ENCODE data around the gene METTL21A. TPM values are rescaled to one million over a fixed set of nuclear protein-coding genes. Genes with fewer than 3 reads are reported as not detected.
"Not testable (repeated sequence)": the region's sequence is repeated elsewhere in the genome, so short reads cannot be mapped to it uniquely, and the experiment has no call there.

METTL21A gene
- polyA plus RNA-seq (2013, experiment 1 of 2; ENCODE audit: insufficient read length) = 12.9 TPM
- 12.4 TPM for polyA plus RNA-seq (2013, experiment 2 of 2; ENCODE audit: insufficient read length)

DNA sequence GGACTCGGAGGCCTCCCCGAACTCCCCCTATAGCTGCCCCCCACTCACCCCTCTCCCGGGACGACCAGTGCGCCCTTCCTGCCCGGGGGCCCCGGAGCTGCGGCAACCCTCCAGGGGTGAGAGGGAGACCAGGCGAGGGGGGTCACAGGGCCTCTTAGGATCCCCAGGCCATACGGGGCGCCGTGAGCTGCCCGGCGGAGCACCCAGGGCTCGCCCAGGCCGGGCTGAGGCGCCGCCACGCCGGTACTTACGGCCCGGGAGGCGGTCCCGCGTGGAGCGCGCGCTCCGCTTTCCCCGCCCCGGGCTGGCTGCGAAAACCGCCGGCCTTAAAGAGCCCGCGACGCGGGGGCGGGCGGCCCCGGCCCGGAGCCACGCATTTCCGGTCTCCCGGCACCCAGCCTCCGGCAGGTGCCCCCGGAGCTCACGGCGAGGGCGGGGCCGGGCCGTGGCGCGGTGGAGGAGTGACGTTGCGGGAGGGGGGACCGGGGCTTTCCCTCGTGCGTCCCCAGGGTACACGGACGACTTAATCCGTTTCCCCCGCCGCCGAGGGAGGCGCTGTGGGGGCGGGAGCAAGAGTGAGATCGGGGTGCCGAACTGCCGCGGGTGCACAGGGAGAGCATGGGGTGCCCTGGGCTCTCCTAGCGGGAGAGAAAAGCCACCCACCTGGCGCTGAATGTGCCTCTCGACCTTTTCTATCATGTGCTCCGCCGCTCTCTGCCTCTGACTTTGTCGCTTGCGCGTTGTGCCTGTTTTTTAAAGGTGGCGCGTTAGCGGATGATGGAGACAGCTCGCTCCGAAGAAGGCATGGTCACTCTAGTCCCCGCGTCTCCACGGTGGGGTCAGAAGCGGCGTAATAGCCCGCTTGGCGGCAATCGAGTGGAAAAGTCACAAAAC lies at the start of gene METTL21A:
Gene METTL21A (minus strand): TSS at position 381 of the 894 bp plus-strand sequence. CDS start 1,019 bp downstream, outside the sequence.
- DNase-seq = peak; percentile 84

GRCh38 chr2:207674826-207675225 lies 49.6 kb upstream of the METTL21A start:
- no peak for DNase-seq

DNA sequence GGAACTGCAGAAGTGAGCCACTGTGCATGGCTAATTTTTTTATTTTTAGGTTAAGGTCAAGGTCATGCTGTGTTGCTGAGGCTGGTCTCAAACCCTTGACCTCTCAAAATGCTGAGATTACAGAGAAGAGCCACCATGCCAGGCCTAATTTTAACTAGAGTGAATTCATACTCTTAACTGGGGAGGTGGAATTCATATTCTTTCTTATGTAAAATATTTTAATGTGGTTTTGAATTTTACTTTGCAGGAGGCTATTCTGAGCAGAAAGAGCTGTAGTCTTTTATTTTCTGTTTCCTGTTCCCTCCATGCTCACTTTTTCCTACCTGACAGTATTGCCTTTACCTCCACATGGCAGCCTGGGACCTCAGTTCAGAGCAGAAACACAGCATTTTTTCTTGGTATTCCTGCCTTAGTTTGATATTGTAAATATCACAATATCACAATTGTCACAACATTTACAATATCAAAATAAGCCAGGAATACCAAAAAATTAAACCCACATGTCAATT lies 49.1 kb upstream of the METTL21A start:
- DNase-seq = no peak

DNA sequence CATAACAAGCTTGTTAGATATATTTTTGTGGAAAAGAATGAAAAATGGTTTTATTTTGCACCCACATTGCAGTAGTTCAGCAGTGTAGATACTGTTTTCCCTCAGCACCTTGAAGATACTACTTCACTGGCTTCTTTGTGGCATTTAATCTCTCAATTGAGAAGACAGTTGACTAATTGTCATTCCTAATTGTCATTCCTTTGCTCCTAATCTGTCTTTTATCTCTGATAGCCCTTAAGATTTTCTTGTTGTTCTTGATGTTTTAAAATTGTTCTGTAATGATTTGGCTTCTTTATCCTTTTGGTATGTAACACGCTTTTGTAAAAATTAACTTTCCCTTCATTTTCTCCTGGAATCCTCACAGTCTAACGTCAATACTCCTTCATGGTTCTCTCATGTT lies 48.2 kb upstream of the METTL21A start:
- DNase-seq = no peak

GRCh38 chr2:207670887-207671286 lies 45.7 kb upstream of the METTL21A start:
- no peak for DNase-seq

- no peak for DNase-seq
Measured at GRCh38 chr2:207663870-207664545, 38.8 kb upstream of the METTL21A start.

DNA sequence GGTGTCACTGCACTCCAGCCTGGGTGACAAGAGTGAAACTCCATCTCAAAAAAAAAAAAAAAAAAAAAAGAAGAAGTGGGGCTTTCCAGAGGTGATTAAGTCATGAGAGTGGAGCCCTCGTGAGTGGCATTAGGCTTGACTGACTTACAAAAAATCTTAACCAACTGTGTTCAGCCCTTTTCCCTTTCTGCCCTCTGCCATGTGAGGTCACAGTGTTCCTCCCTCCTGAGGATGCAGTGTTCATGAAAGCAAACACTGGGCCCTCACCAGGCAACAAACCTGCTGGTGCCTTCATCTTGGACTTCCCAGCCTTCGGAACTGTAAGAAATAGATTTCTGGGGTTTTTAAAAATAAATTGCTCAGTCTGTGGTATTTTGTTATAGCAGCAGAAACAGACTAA lies 37.0 kb upstream of the METTL21A start:
- DNase-seq = no peak

- no peak for DNase-seq
Measured at GRCh38 chr2:207660994-207661393, 35.8 kb upstream of the METTL21A start.

- DNase-seq = no peak
Measured at GRCh38 chr2:207658156-207658555, 33.0 kb upstream of the METTL21A start.

DNA sequence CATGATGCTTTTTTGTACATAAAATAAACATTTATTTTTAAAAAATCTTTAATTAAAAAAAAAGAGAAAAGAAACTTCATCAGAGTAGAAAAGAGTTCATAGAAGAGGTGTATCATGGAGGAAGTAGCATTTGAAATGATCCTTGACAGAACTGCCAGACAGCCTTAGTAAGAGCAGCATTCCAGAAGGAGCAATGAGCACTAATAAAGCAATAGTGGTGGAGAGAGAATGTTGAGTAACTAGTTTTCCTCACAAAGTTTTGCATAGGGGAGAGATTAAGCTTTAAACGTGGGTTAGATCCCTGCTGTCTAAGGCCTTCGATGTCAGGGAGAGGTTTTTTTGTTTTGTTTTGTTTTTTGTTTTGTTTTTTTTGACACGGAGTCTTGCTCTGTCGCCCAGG lies 29.8 kb upstream of the METTL21A start:
- no peak for DNase-seq

- DNase-seq = not testable (repeated sequence)
Measured at GRCh38 chr2:207646582-207646981, 21.4 kb upstream of the METTL21A start.

DNA sequence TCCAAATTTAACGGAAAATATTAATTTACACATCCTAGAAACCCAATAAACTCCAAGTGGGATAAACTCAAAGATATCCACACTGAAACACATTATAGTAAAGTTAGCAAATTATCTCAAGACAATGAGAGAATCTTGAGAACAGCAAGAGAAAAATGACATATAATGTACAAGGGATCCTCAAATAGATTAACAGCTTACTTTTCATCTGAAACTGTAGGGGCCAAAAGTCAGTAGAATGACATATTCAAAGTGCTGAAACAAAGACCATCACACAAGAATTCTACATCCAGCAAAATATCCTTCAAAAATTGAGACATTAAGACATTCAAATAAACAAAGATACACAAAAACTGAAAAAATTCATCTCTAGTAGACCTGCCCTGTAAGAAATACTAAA lies 18.7 kb upstream of the METTL21A start:
- DNase-seq = no peak

- no peak for DNase-seq
Measured at GRCh38 chr2:207640661-207641060, 15.5 kb upstream of the METTL21A start.

DNA sequence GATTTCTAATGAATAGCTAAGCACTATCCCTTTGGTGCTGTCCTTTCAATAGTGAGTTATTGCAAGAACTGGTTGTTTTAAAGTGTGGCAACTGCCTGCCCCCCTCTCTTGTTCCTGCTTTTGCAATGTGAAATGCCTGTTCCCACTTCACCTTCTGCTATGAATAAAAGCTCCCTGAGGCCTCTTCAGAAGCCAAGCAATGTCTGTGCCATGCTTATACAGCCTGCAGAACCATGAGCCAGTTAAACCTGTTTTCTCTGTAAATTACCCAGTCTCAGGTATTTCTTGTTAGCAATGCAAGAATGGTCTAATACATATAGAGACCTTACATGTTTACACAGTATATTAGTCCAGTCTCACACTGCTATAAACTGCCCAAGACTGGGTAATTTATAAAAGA lies 15.0 kb upstream of the METTL21A start:
- DNase-seq = no peak

- not testable (repeated sequence) for DNase-seq
Measured at GRCh38 chr2:207639288-207639687, 14.1 kb upstream of the METTL21A start.

DNA sequence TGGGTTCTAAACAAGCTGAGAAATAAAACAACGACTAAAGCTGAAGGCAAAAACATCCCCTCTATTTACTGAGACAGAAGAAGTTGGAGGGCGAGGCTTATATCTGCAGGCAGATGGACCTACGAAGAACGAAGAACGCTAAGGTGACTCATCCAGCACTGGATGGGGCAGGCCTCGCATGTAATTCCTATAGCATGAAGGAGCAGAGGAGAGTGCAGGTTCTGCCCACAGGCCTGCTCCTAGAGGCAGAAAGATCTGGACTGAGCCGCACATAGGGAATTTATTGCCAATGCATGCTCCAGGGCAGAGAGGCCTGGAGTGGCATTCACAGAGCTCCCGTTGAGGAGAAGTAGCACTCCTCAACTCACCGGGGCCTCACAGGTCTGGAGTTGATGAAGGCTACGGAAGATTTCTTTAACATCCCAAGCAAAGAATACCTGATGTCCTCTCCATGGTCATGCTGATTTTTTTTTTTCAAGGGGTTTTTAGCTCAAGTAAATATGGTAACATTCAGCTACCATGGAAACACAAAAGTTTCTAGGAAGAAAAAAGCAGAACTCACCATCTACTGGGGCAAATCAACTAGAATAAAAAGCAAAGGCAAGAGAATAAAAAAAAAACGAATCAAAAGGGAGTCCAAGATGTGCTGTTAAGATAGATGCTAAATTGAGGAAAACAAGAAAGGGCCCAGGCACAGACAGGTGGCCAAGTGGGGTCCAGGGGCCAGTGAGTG lies 10.4 kb upstream of the METTL21A start:
- DNase-seq = peak; percentile 20

DNA sequence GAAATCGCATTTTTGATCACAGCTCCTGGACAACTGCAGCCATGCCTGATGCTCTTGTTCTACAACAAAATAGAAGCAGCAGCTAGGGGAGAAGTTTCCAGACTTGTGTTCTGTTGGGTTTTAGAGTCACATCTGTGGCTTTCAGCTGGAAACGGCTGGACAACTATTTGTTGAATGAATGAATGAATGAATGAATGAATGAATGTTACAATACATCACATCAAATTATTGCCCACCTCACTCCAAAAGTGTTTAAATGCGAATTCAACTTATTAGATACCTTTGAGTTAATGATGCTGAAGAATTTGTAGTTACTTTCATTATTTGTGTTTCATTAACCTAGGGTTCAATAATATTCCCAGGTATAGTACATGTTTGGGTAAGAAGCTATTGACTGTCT lies 8.5 kb upstream of the METTL21A start:
- DNase-seq = no peak

DNA sequence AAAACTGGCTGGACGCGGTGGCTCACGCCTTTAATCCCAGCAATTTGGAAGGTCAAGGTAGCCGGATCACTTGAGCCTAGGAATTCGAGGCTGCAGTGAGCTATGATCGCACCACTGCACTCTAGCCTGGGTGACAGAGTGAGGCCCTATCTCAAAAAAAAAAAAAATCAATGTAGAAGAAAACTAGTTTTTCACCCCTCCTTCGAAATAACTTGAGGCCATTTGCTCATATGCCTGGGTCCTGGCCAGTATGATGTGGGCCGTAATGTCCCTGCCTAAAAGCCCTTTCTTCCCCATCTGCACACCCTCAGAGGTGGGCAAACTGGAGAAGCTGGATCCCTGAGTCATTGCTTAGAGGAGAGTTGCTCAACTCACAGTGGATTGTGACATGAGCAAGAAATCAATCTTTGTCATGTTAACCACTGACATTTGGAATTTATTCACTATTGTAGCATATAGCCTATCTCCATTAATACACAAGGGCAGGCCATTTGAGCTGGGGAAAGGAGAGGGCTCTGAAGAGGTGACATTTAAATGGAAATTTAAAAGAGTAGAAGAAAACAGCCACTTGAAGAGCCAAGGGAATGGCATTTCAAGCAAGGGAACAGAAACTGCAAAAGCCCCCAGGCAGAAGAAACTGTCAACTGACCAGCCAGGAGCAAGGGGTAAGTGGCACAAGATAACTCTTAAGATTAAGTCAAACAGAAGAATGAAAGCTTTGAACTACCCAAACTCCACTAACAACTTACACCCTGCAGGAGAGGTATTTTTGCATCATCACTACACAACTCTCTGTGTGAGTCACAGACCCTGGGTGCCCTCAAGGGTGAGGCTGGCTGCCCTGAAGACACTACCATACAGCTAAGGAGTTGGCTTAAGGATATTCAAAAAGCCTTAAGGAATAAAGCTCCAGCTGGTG lies 7.6 kb upstream of the METTL21A start:
- DNase-seq = peak; percentile 65

DNA sequence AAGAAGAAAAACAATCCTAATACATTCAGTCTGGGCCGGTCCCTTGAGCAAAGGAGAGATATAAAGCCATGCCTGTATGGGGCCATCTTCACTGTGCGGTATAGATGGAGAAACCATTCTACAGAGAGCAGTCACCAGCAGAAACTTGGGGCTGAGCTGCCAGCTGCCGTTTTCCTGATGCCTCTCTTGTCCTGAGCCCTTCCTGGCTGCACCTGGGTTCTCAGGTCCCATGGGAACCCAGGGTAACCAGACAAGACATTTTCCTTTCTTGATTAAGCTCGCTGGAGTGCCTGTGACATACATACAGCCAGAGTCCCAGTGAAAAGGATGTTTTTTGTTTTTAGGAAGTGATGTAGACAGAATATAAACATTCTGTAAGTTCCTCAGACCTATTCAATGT lies 5.3 kb upstream of the METTL21A start:
- DNase-seq = no peak

DNA sequence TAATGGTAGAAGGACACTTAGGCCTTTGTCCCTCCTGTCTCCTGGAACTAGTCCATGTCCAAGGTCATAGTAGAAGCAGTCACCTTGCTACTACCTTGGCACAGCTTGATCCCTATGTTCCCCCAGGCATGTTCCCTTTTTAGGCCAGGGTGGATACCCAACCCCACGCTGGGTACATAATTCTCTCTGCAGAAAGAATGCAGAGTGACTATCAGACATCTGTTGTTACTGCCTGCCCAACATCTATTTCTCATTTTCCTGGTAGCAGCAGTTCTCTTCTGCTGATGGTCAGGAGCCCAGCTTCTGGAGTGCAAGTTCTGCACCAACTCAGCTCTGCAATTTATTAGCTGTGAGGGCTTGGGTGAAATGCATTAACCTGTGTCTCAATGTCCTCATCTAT lies 4.4 kb upstream of the METTL21A start:
- no peak for DNase-seq

DNA sequence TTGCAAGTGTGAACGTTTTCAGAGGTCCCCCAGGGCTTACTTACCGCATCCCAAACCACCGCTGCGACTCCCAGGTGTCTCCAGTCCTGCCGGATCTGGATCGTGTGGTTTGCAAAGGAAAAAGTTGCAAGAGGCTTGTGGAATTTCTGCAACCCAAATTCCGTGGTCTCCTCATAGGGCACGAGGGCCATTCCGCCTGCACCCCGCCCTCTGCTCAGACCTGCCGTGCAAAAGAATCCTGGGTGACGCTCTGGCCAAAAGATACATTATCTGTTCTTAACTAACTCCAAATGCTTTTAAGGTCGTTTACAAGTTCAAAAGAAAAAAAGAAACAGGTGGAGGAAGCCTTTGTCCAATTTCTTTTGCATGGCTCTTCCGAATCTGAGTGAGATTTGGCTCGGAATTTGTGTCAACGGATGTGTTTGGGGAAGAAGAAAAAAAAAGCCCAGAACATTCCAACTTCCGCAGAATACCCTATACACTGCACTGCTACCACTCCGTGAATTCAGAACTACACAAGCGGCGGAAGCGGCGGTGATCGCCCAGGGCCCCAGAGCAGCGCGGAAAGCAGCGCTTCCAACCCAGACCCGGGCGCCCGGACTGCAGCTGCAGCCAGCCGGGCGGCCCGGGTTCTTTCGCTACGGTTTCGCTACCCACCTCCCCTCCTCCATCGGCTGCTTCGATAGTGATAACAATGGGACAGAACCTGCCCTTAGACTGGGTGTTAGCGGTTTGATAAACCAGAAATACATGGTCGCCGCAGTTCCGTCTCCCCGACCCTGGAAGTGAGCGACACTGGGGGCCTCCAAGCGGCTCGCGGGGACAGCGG lies 795 bp downstream of the METTL21A start:
- DNase-seq = peak; percentile 67

Data from fibroblast of skin of abdomen (primary cell).